ENCODE data around the gene NPNT.

Gene NPNT

DNA sequence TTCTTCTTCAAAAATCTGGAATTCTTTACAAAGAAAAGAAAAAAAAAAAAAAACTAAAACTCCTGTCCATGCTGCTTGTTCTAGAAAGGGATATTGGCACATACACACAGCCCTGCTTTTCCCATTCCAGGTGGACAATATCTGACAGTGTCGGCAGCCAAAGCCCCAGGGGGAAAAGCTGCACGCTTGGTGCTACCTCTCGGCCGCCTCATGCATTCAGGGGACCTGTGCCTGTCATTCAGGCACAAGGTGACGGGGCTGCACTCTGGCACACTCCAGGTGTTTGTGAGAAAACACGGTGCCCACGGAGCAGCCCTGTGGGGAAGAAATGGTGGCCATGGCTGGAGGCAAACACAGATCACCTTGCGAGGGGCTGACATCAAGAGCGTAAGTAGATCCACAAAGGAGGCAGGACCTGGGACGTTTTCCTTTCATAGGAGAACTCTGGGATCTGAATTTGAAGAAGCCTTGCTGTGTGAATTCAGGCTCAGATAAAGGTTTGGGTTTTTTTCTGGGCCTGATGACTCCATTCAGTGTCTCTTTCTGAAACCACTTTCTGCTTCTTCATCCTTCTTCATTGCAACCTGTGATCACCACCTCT is 71.9 kb downstream of the NPNT start:
- in situ Hi-C loops (cut with MboI; ENCODE audit: low sequenced_read_pairs): no loop called here

DNA sequence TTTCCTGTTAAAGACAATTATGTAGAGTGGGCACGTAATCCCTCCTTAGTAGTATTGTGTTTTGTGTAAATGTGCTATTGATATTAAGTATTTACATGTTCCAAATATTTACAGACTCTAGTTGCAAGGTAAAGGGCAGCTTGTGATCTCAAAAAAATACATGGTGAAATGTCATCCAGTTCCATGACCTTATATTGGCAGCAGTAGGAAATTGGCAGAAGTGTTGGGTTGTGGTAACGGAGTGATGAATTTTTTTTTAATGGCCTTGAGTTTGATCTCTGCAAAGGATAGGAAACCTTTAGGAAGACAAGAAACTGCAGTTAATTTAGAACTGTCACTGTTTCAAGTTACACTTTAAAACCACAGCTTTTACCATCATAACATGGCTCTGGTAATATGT is 74.3 kb downstream of the NPNT start:
- in situ Hi-C loops (cut with MboI; ENCODE audit: low sequenced_read_pairs): no loop called here

DNA sequence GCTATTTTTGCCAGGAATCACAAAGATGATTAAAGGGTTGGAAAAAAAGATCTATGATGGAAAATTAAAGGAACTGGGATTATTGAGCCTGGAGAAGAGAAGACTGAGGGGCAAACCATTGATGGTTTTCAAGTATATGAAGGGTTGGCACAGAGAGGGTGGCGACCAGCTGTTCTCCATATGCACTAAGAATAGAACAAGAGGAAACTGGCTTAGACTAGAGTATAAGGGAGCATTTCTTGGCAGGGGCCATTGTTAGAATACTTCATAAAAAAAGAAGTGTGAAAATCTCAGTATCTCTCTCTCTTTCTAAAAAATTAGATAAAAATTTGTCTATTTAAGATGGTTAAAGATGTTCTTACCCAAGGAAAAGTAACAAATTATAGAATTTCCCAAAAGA is 75.1 kb downstream of the NPNT start:
- in situ Hi-C loops (cut with MboI; ENCODE audit: low sequenced_read_pairs): no loop called here

DNA sequence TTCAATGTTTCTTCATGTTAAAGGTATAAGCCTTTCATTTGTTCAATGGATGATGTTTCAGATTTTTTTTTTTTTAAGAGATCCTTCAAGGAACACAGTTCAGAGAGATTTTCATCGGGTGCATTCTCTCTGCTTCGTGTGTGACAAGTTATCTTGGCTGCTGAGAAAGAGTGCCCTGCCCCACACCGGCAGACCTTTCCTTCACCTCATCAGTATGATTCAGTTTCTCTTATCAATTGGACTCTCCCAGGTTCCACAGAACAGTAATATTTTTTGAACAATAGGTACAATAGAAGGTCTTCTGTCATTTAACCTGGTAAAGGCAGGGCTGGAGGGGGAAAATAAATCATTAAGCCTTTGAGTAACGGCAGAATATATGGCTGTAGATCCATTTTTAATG is 75.8 kb downstream of the NPNT start:
- in situ Hi-C loops (cut with MboI; ENCODE audit: low sequenced_read_pairs): no loop called here

DNA sequence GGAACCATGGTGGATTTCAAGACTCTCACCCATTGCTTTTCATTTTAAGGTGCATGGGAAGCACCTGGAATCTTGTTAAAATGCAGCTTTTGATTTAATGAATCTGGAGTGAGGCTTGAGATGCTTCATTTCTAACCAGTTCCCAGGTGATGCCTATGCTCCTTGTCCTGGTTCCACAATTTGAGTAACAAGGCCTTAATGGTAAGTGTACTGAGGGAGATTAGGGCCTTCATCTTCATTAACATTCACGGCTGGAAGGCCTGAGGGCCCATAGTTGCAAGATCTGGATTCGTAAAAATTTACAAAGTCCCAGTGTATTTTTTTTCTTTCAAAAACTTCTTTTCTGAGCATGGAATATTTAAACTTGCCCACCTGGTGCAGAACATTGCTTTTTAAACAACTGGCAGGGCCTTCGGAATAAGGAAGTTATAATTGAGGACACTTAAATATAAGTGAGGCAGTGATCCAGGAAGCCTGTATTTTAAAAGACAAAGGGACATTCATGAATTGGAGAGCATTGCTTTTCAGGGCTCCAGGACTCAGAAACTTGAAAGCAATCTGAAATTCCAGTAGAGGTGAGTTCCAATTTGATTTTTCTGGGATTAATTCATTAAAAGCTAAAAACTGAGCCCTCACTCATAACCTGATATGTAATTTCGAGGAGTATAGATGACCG is 77.8 kb downstream of the NPNT start:
- in situ Hi-C loops (cut with MboI; ENCODE audit: low sequenced_read_pairs): no loop called here

DNA sequence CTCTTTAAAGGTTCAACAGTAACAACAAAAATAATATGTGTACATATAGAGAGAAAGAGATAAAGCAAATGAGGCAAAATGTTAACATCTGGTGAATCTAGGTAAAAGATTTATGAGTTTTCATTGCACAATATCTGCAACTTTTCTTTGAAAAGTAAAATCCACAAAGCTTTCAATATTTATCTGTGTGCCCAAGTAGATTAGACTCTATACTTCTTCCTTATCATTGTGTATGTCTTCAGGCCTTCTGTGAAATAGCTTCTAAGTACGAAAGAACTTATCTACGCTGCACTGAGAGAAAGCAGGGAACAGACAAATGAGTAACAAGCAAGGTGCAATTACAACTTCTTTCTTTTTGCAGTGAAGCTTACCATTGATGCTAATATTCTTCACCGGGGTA is 81.6 kb downstream of the NPNT start:
- in situ Hi-C loops (cut with MboI; ENCODE audit: low sequenced_read_pairs): no loop called here

DNA sequence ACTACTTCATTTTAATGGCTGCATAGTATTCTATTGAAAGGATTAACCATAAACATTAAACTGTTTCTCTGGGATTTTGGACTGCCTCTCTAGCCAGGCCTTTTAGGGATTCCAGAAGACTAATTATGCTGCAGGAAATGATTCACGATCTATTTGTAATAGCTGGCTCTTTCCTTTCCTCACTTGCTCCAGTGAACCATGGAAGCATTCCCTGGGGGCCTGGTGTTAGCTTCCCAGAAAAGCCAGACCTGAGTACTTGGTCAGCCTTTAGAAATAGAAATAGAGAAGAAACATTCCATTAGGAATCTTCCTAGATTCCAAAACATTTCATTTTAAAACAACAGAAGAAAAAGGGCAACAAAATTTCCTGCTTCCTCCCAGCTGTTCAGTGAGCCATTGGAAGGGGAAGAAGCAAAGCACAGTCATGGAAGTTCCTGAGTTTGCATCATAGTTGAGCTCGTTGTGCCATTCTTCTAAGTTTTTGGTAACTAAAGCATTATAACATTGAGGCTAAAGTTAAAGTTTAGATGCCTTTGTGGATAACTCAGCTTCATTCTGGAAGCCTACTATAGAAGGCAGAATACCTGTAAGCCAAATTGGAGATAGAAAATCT is 83.5 kb downstream of the NPNT start:
- in situ Hi-C loops (cut with MboI; ENCODE audit: low sequenced_read_pairs): no loop called here

DNA sequence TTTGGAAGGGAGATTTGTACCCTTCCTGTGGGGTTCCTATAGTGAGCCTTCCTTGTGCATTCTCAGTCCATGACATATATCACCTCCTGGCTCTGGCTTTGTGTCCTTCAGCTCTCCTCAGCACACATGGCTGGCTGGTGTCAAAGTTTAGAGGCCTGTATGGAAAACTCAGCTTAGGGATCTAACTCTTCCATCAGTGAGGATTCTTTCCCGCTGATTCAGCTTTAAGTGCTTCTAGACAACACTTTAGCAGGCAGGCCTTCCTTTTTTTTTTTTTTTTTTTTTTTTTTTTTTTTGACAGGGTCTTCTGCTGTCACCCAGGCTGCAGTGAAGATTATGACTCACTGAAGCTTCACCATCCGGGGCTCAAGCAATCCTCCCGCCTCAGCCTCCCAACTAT is 84.2 kb downstream of the NPNT start:
- in situ Hi-C loops (cut with MboI; ENCODE audit: low sequenced_read_pairs): no loop called here

DNA sequence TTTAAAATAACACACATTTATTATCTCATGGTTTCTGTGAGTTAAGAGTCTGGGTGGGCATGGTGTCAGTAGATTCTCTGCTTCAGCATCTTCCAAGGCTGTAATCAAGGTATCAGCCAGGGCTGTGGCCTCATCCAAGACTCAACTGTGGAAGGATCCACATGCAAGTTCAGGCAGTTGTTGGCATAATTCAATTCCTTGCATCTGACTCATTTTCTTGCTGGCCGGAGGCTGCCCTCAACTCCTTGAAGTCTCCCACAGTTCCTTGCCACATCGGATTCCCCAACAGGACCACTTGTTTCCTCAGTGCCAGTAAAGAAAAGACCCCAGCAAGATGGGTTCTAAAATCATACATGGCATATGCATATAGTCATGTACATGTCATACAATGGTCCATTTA is 93.4 kb downstream of the NPNT start:
- in situ Hi-C loops (cut with MboI; ENCODE audit: low sequenced_read_pairs): no loop called here

DNA sequence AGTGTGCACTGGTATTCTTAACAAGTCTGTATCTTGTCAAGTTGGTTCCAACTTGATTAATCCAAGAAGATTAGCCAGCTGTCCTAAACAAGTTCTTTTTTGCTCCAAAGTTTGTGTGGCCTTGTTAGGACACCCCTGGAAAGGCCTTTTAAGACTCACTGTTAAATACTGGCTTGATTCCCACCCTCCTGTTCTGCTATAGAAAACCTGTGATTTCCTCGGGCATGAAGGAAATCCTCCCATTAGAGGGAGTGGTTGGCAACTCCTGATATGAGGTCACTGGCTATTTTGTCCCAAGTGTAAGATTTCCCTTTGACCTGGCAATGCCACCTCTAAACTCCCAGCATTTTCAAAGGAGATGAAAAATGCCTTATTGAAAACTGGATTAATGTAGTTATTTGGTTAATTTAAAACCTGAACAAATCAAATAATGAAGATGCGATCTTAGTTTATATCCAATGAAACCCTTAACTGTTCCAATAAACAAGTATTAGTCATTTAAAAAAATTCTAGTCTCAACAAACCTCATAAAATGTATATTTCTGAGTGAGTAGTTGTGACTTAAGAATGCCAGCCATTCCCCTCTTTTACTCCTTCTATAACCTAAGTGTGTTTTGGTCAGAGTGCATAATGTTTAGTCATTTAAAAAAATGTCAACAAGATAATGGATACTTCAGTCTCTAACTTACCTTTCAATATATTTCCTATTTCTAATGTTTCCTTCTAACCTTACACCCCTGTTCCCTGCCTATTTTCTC is 94.4 kb downstream of the NPNT start:
- in situ Hi-C loops (cut with MboI; ENCODE audit: low sequenced_read_pairs): no loop called here

DNA sequence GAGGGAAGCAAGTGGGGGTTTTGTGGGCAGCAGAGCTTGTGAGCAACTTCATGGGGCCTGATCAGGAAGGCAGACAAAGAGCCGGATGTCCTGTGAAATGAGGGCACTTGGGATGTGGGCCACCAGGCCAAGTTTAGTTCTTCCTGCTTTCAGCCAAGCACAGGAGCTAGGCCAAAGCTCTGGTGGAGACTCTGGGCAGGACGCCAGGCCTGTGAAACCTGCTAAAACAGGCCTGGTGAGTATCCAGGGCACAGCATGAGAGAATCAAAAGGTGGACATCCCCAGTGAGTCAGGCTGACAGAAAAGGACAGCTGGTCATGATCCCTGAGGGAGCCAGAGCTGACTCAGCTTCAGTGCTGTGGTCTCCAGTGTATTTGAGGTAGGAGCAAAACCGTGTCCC is 95.7 kb downstream of the NPNT start:
- in situ Hi-C loops (cut with MboI; ENCODE audit: low sequenced_read_pairs): no loop called here

DNA sequence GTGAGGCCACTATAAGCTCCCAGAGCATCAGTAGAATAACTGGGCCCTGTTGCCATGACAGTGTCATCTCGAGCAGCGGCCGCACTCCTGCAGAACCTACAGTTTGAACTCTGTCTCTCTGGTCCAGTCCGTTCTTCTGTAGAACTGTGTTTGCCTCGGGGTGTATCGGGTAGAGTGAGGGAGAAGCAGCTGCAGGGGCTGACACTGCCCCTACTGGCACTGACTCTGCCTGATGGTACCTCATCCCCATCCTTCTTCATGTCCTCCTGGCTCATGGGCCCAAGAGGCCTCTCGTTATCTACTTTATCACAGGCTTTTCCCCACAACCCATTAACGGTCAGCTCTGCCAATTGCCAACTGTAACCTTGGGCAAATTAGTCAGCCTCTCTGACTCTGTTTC is 96.5 kb downstream of the NPNT start:
- in situ Hi-C loops (cut with MboI; ENCODE audit: low sequenced_read_pairs): no loop called here

DNA sequence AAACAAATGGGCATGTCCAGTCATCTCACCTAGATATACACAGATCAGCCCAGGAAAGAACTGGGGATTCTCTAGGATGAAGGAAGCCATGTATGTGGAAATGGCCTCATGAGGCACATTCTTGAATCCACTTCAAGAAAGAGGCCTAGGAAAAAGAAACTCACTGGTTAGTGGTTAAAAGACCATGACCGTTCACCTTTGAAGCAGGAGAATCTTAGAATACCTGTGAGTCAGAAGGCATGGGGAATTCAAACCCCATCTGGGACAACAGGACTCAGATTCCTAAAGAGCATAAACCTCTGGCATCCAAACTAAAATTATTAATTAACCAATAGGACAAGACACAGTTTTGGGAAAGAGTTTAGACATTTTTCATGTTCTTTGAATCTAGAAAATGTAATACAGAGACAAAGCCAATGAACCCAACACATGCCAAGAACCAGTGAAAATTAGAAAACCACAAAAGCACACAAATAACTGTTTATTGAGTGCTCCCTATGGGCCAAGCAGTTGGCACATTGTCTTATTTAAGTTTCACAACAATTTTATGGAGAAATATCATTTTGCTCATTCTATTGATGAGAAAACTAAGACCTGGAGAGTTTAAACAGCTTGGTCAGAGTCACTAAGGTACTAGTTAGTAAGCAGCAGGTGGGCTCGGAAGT is 97.5 kb downstream of the NPNT start:
- in situ Hi-C loops (cut with MboI; ENCODE audit: low sequenced_read_pairs): no loop called here

DNA sequence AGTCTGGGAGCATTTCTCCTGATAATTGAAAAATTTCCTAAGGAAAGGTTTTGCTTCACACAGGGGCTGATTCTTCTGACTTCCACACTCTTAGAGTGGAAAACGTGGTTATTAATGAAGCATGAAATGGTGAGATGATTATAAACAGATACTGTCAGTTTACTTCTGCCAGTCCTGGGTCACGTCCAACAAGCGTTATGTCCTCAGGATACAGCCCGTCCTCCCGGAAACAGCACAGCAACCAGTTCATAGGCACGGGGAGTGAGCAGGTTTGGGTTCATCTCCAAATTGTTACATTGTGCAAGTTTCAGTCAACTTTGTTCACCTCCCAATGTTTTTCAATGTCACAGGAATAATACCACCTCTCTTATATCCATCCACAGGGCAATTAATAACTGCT is 98.8 kb downstream of the NPNT start:
- in situ Hi-C loops (cut with MboI; ENCODE audit: low sequenced_read_pairs): no loop called here

DNA sequence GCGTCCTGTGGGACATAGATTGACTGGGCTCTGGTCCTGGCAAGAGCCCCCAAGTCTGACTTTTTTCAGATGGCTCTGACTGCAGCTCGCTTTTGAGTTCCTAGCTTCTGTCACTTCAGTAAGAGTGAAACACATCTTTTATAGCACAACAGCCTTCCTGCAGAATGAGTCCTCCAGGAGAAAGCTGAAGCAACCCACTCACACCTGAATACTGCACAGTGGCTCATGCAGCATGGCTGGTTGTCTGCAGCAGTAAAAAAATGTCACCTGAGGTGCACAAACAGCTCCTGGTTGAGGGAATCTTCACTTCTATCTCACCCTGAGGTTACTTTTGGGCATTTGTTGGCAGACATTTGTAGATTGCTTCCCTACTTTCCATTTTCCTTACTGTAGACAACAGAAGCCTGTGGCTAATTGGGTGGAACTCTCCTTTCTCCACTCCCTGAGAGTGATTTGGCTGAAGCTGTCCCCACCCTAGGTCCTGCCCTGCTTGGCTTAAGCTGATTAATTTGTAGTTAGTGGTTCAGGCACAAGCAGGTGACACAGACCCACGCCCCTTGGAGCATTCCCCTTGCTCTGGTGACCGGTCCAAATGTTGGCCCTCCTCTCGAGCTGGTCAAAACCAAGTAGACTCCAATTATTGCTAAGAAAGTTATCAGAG is 99.7 kb downstream of the NPNT start:
- in situ Hi-C loops (cut with MboI; ENCODE audit: low sequenced_read_pairs): no loop called here

DNA sequence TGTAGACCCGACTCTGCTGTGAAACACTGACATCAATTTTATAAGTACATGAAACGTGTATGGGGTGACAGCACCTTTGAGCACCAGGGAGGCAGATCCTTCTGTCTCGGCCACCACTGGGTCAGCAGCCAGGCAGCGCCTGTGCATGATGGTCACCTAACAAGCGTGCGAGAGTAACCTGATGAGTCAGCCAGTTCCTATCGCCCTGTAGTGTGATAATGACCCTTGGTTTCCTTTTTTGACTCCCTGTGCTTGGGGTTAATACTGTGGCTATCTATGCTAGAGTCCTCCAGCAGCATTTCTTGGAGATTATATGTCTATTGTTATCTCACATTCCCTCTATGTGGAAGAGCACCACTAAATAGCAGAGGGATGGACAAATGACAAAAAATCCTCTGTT is 101.6 kb downstream of the NPNT start:
- in situ Hi-C loops (cut with MboI; ENCODE audit: low sequenced_read_pairs): no loop called here

DNA sequence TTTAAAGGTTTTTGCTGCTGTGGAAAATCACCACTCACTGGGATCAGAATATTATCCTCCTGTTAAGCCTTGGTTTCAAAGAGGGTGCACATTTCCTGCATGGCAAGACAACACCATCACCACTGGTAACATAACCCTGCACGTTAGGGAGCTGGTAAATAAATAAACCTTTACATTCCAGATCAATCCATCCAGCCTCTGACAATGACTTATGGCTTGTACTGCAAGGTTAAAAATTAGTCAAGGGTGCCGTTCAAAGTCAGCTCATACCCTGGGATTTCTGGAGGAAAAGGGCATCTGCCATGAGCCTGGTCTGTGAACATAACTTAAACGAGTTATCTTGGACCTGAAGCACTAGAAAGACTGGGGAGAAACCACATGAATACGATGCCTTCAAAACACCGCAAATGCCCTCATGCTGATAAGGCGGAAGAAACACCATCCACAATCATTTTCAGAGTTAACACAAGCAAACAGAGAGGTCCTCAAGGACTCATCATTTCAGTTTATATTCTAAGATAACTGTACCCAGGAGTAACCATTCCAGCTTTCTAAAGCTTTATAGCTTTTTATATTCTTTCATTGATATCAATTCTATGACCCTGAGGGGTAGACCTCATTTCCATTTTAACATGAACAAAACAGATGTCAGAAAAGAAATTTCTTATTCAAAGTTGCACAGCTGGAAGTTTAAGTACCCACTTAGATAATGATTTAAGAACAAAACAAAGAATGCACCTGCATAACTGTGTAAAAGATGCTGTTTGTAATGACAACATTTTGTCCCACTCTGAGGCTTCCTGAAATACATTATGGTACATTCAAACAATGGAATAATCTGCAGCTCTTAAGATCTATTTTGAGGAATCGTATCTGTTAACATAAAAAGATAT is 103.1 kb downstream of the NPNT start:
- in situ Hi-C loops (cut with MboI; ENCODE audit: low sequenced_read_pairs): no loop called here

DNA sequence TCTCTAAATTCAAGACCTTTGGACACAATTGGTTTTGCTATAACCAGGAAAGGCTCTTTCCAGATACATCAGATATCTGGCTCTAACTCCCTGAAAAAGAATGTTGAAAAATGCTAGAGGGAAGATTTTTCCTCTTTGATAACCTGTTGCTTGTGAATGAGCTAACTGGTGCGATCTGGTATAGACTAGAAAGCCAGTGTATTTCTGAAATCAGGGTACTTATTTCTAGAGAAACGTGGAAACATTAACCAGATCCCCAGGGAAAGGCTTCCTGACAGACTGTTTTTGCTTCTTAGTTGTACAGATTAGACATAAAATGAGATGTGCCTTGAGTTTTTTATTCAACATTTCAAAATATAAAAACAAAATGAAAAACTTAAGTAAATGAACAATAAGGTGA is 107.7 kb downstream of the NPNT start:
- in situ Hi-C loops (cut with MboI; ENCODE audit: low sequenced_read_pairs): no loop called here

DNA sequence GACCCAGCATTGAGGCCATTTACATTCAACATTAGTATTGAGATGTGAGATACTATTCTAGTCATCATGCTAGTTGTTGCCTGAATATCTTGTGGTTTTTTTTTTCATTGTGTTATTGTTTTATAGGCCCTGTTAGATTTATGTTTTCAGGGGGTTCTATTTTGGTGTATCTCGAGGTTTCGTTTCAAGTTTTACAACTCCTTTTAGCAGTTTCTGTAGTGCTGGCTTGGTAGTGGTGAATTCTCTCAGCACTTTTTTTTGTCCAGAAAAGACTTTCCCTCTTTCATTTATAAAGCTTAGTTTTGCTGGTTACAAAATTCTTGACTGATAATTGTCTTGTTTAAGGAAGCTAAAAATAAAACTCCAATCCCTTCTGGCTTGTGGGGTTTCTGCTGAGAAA is 115.5 kb downstream of the NPNT start:
- in situ Hi-C loops (cut with MboI; ENCODE audit: low sequenced_read_pairs): no loop called here

DNA sequence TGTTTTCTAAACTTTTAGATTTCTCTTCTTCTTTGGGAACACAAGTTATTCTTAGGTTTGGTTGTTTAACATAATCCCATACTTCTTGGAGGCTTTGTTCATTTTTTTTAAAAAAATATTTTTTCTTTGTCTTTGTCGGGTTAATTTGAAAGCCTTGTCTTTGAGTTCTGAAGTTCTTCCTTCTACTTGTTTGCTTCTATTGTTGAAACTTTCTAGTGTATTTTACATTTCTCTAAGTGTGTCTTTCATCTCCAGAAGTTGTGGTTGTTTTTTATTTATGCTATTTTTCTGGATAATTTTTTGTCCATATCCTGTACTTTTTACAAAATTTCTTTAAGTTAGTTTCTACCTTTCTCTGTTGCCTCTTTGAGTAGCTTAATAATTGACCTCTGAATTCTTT is 116.1 kb downstream of the NPNT start:
- in situ Hi-C loops (cut with MboI; ENCODE audit: low sequenced_read_pairs): no loop called here

Measured in hTERT RPE-1 (cell line).